Measurements from ENCODE around the gene TSPAN18. TPM values are rescaled to one million over a fixed set of nuclear protein-coding genes. Genes with fewer than 3 reads are reported as not detected.

TSPAN18 gene
- total and polyA plus RNA-seq, 2 experiments from 2014 or later = 6.0 to 10.6 TPM

GRCh38 chr11:44855493-44855849 lies 128.7 kb downstream of the TSPAN18 start (continued):
- TF ChIP-seq STAT1 (IDR thresholded peaks at IDR 0.05; ENCODE audit: unreplicated experiment) = no peak
- no peak for TF ChIP-seq NANOG (IDR thresholded peaks at IDR 0.05; ENCODE audit: borderline replicate concordance)
- no peak for TF ChIP-seq POLR2AphosphoS5 (IDR thresholded peaks at IDR 0.05; ENCODE audit: low read depth)

- Histone ChIP-seq H3K36me3 (ENCODE audit: insufficient read depth) (no peaks in the 10 kb centered on the region), H3K4me1 (ENCODE audit: insufficient read depth) (peaks cover 25% of the 10 kb centered on the region), H3K4me3 (no peak overlapping the region), H3K9me2 (ENCODE audit: insufficient read depth) (no peaks in the 10 kb centered on the region), H3F3A (replicated peaks; ENCODE audit: low read depth) (no peaks in the 10 kb centered on the region), H2AFZ (no peak overlapping the region), H3K4me2 (no peak overlapping the region), H3K27ac (ENCODE audit: low read depth) (no peak overlapping the region), H3K79me2 (replicated peaks; ENCODE audit: insufficient read depth) (no peaks in the 10 kb centered on the region), H4K20me1 (replicated peaks; ENCODE audit: insufficient read depth) (no peaks in the 10 kb centered on the region), H3K27me3 (ENCODE audit: insufficient read depth) (no peaks in the 10 kb centered on the region)
- H3K27me3 Mint-ChIP-seq (ENCODE audit: insufficient read depth, low read depth, poor library complexity) = peaks cover 10% of the 10 kb centered on the region
- no peaks in the 10 kb centered on the region; the same call in 2 of the 3 replicates for H3K36me3 Mint-ChIP-seq (ENCODE audit: low read depth)
- DNase-seq (ENCODE audit: low spot score) (no peak), ATAC-seq (no peak)
- H3K4me3 Mint-ChIP-seq = no peak overlapping the region
- no peaks in the 10 kb centered on the region for H3K9me3 Mint-ChIP-seq
- no peak for TF ChIP-seq ZNF114 (CRISPR knock-in tag; IDR thresholded peaks at IDR 0.05)
- no peak for TF ChIP-seq NANOG (IDR thresholded peaks at IDR 0.05; ENCODE audit: borderline replicate concordance)
- no peak for TF ChIP-seq JUNB (IDR thresholded peaks at IDR 0.05; ENCODE audit: unreplicated experiment)
- no peak for TF ChIP-seq CTCF (conservative IDR thresholded peaks at IDR 0.05; ENCODE audit: low read depth in 2 of 2)
- TF ChIP-seq ZNF331 (CRISPR knock-in tag; IDR thresholded peaks at IDR 0.05; ENCODE audit: low read depth) = no peak
- TF ChIP-seq EZH2 (IDR thresholded peaks at IDR 0.05; ENCODE audit: low read depth, unreplicated experiment) = no peak
- TF ChIP-seq POLR2AphosphoS5 (IDR thresholded peaks at IDR 0.05; ENCODE audit: low read depth) = no peak
- TF ChIP-seq STAT1 (IDR thresholded peaks at IDR 0.05; ENCODE audit: unreplicated experiment) = no peak
- TF ChIP-seq EZH2phosphoT487 (IDR thresholded peaks at IDR 0.05; ENCODE audit: unreplicated experiment) = no peak
- no peak for TF ChIP-seq ETS1 (IDR thresholded peaks at IDR 0.05)
- no peak for TF ChIP-seq ZNF462 (CRISPR knock-in tag; IDR thresholded peaks at IDR 0.05)
- TF ChIP-seq CREB1 (CRISPR knock-in tag; IDR thresholded peaks at IDR 0.05; ENCODE audit: low read depth) = no peak
- no peak for TF ChIP-seq REST (IDR thresholded peaks at IDR 0.05; ENCODE audit: unreplicated experiment)
- peaks cover 59% of the 10 kb centered on the region for H3K4me1 Mint-ChIP-seq
- H3K27ac Mint-ChIP-seq = no peak overlapping the region; the same call in 1 of the 2 replicates
Measured at GRCh38 chr11:44857490-44858090, 130.8 kb downstream of the TSPAN18 start.

Data from GM23338 (cell line).